A549 (cell line): ENCODE results near the gene EPN3. TPM values are rescaled to one million over a fixed set of nuclear protein-coding genes. Genes with fewer than 3 reads are reported as not detected.

ENCODE experiments used
- ATAC-seq, 2 experiments: fragments of 200-7000 bp in 1 of 2; fragments of >200 bp in 1 of 2; cut with Nextera tagmentation in 1 of 2; cut with Tn5 transposase in 1 of 2; 3 replicates each; pipeline versions ENCODE4 v1.8.0 to v1.9.1; 2018 to 2020; ENCODE audit warnings: mild to moderate bottlenecking in 1 of 2, moderate library complexity in 1 of 2
- CTCF ChIA-PET: fragments of 300-600 bp; sonication (Branson Sonifier 250); formaldehyde crosslinking; extraction: SDS; loops from one replicate; lab custom pipeline; 2021; ENCODE audit warnings: antibody characterized with exemption, inconsistent platforms; lab: Yijun Ruan, JAX
- POLR2A ChIA-PET: fragments of 350-600 bp; formaldehyde crosslinking; extraction: SDS; loops from one replicate; lab custom pipeline; 2021; ENCODE audit warnings: antibody characterized with exemption, inconsistent platforms; lab: Yijun Ruan, JAX
- DNase-seq, 2 experiments: peaks; one replicate each; pipeline versions ENCODE4 v3.0.0 to v3.0.0-alpha.2; 2011 to 2016; ENCODE audit warnings: low read depth in 1 of 2, low spot score in 1 of 2
- FAIRE-seq: peaks from 2 replicates; lab custom pipeline; 2011; peaks lifted over from hg19 to GRCh38; lab: Jason Lieb, UNC
- H3K27ac ChIP-seq, 2 experiments: fragments of >200 bp; sonication (Bioruptor Twin); formaldehyde crosslinking; 3 replicates each; pipeline ENCODE4 v1.5.1; 2016 to 2017
- H3K4me1 ChIP-seq: fragments of >200 bp; sonication (Bioruptor Twin); formaldehyde crosslinking; 3 replicates; pipeline ENCODE4 v1.6.1; 2016
- H3K4me2 ChIP-seq: fragments of >200 bp; sonication (Bioruptor Twin); formaldehyde crosslinking; 3 replicates; pipeline ENCODE4 v1.6.1; 2016
- H3K4me3 ChIP-seq: fragments of >200 bp; sonication (Bioruptor Twin); formaldehyde crosslinking; 3 replicates; pipeline ENCODE4 v1.5.1; 2016
- H3K9me3 ChIP-seq: fragments of >200 bp; sonication (Bioruptor Twin); formaldehyde crosslinking; 3 replicates; pipeline ENCODE4 v1.6.1; 2016
- CBX2 ChIP-seq: fragments of 200-600 bp; sonication (generic); IDR thresholded peaks from 2 replicates; pipeline ENCODE4 v1.6.1; 2016; ENCODE audit warnings: low read depth, mild to moderate bottlenecking, borderline replicate concordance
- CHD2 ChIP-seq: fragments of 150-350 bp; IDR thresholded peaks from 2 replicates; pipeline ENCODE4 v1.6.1; 2014; ENCODE audit warnings: low read length; ENCODE audit not compliant: partially characterized antibody
- ESRRA ChIP-seq: fragments of 150-350 bp; IDR thresholded peaks from 2 replicates; pipeline ENCODE4 v1.6.1; 2014; ENCODE audit warnings: mild to moderate bottlenecking, low read length, borderline replicate concordance
- FOSL2 ChIP-seq, 2 experiments: fragments of 450-650 bp in 1 of 2; fragments of >200 bp in 1 of 2; sonication (Bioruptor Twin) in 1 of 2; formaldehyde crosslinking; IDR thresholded peaks; 2 replicates each; pipeline versions ENCODE4 v1.5.0 to v1.6.1; 2016 to 2020; ENCODE audit warnings: mild to moderate bottlenecking in 1 of 2, moderate library complexity in 1 of 2
- GATA3 ChIP-seq: IDR thresholded peaks from 2 replicates; pipeline ENCODE4 v1.6.1; 2012; ENCODE audit warnings: borderline replicate concordance
- JUN ChIP-seq, 2 experiments: fragments of >200 bp; sonication (Bioruptor Twin); formaldehyde crosslinking; IDR thresholded peaks; 2 replicates in 1 of 2; 3 replicates in 1 of 2; pipeline ENCODE4 v1.6.1; 2016 to 2017
- MAFK ChIP-seq: fragments of 450-650 bp; IDR thresholded peaks from 2 replicates; pipeline ENCODE4 v1.6.1; 2014; ENCODE audit not compliant: partially characterized antibody
- MYC ChIP-seq: IDR thresholded peaks from 2 replicates; pipeline ENCODE4 v1.6.1; 2012; ENCODE audit warnings: mild to moderate bottlenecking, inconsistent platforms, low read length, improper control_type of control experiment, borderline replicate concordance
- NFE2L2 ChIP-seq: fragments of 150-350 bp; conservative IDR thresholded peaks from 2 replicates; pipeline ENCODE4 v1.6.1; 2014; ENCODE audit warnings: low read length
- NPAS2 ChIP-seq: fragments of 250-450 bp; sonication (Bioruptor Pico); IDR thresholded peaks from 2 replicates; pipeline ENCODE4 v1.8.0; 2022; ENCODE audit warnings: mild to moderate bottlenecking, moderate library complexity, borderline replicate concordance
- RCOR1 ChIP-seq: fragments of 150-350 bp; IDR thresholded peaks from 2 replicates; pipeline ENCODE4 v1.6.1; 2014; ENCODE audit warnings: antibody characterized with exemption, low read length, low read depth
- SREBF2 ChIP-seq: fragments of 450-650 bp; IDR thresholded peaks from 2 replicates; pipeline ENCODE4 v1.6.1; 2014; ENCODE audit warnings: mild to moderate bottlenecking, moderate library complexity
- ZFP36 ChIP-seq: fragments of 450-650 bp; IDR thresholded peaks from 2 replicates; pipeline ENCODE4 v1.6.1; 2014; ENCODE audit warnings: borderline replicate concordance; ENCODE audit not compliant: partially characterized antibody
- WGBS: methylation state at CpG from one replicate; pipeline ENCODE4 v1.1.6; 2017; ENCODE audit errors: missing lambda C conversion rate; 5-methylcytosine and 5-hydroxymethylcytosine counted together
- polyA plus RNA-seq, 4 experiments: library from polyadenylated mRNA; depleted of rRNA in 3 of 4; stranded (reverse); fragments of >200 nt; fragmentation: RNase III in 1 of 4; extraction: RNeasy Plus Mini Kit Qiagen cat#74134 plus additional on column Dnase treatment in 1 of 4; gene quantifications; 2 replicates in 3 of 4; 3 replicates in 1 of 4; pipeline ENCODE4 v1.2.3, GENCODE V29; 2011 to 2017
- TF ChIP-seq, protein P1 (sequence below): fragments of >200 bp; sonication (Bioruptor Twin); formaldehyde crosslinking; IDR thresholded peaks from 2 replicates; pipeline ENCODE4 v1.6.1; 2016
- TF ChIP-seq, protein P2 (sequence below): fragments of >200 bp; sonication (Bioruptor Twin); formaldehyde crosslinking; IDR thresholded peaks from 3 replicates; pipeline ENCODE4 v1.5.1; 2016
- TF ChIP-seq, protein P3 (sequence below): fragments of 450-650 bp; IDR thresholded peaks from 2 replicates; pipeline ENCODE4 v1.6.1; 2014; ENCODE audit warnings: antibody characterized with exemption
- TF ChIP-seq, protein P4 (sequence below): fragments of >200 bp; sonication (Bioruptor Twin); formaldehyde crosslinking; IDR thresholded peaks from 3 replicates; pipeline ENCODE4 v1.6.1; 2016

EPN3 gene
- polyA plus RNA-seq, 2 of the 4 experiments (the other 2 are of a cell fraction) = 0.13 to 0.18 TPM

DNA sequence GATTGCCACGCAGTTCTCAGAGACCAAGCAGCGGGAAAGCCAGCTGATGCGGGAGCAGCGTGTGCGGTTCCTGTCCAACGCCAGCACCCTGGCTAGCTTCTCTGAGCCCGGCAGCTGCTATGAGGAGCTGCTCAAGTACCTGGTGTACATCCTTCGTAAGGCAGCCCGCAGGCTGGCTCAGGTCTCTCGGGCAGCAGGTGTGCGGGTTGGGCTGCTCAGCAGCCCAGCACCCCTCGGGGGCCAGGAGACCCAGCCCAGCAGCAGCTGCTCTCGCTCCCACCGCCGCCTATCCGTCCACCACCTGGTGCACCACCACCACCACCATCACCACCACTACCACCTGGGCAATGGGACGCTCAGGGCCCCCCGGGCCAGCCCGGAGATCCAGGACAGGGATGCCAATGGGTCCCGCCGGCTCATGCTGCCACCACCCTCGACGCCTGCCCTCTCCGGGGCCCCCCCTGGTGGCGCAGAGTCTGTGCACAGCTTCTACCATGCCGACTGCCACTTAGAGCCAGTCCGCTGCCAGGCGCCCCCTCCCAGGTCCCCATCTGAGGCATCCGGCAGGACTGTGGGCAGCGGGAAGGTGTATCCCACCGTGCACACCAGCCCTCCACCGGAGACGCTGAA lies 43.2 kb downstream of the EPN3 start:
- POLR2A ChIA-PET = no interaction called here
- no peak for FAIRE-seq

DNA sequence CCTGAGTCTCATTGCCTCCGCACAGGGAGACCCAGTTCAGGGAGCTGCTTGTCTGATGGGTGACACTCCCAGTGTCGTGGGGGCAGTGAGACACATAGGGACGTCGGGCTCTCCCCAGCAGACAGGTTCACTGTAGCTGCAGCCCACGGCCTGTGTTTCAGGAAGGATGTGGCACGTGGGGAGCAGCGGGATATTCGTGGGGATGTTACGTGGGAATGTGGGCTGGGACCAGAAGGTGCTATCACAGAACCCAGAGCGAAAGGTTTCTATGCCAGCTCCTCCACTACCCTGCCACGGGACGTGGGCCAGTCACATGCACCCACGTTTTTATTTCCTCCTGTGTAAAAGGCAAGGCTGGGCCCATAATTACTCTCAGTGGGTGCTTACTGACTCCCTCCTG lies 44.3 kb downstream of the EPN3 start:
- no peak overlapping the region for H3K4me3 ChIP-seq
- ATAC-seq (no peak), FAIRE-seq (no peak), DNase-seq (no peak)
- no peak overlapping the region for H3K27ac ChIP-seq
- ChIA-PET POLR2A (no interaction called here), CTCF (interaction anchor here (1.0 to 4.9 kb wide), 10 partner anchors 8 to 206 kb away, joined by 3 to 24 read pairs (median 6); no protein-coding TSS in a partner anchor)
- TF ChIP-seq CHD2 = no peak
- TF ChIP-seq ESRRA = no peak
- TF ChIP-seq, protein P1, sequence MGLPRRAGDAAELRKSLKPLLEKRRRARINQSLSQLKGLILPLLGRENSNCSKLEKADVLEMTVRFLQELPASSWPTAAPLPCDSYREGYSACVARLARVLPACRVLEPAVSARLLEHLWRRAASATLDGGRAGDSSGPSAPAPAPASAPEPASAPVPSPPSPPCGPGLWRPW = no peak
- TF ChIP-seq NPAS2 = no peak
- no peak for TF ChIP-seq MYC
- no peak for TF ChIP-seq RCOR1
- TF ChIP-seq JUN (IDR thresholded peaks at IDR 0.05) = no peak
- no peak overlapping the region for H3K4me2 ChIP-seq
- H3K9me3 ChIP-seq = no peaks in the 10 kb centered on the region
- H3K4me1 ChIP-seq = no peaks in the 10 kb centered on the region
- 85% methylated on average over 13 of the region's 13 CpGs for WGBS

More for the DNA sequence above, 43.2 kb downstream of the EPN3 start:
- no peak overlapping the region for H3K27ac ChIP-seq
- 92% methylated on average over 28 of the region's 33 CpGs for WGBS
- TF ChIP-seq, protein P2, sequence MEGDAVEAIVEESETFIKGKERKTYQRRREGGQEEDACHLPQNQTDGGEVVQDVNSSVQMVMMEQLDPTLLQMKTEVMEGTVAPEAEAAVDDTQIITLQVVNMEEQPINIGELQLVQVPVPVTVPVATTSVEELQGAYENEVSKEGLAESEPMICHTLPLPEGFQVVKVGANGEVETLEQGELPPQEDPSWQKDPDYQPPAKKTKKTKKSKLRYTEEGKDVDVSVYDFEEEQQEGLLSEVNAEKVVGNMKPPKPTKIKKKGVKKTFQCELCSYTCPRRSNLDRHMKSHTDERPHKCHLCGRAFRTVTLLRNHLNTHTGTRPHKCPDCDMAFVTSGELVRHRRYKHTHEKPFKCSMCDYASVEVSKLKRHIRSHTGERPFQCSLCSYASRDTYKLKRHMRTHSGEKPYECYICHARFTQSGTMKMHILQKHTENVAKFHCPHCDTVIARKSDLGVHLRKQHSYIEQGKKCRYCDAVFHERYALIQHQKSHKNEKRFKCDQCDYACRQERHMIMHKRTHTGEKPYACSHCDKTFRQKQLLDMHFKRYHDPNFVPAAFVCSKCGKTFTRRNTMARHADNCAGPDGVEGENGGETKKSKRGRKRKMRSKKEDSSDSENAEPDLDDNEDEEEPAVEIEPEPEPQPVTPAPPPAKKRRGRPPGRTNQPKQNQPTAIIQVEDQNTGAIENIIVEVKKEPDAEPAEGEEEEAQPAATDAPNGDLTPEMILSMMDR = no peak
- TF ChIP-seq, protein P3, sequence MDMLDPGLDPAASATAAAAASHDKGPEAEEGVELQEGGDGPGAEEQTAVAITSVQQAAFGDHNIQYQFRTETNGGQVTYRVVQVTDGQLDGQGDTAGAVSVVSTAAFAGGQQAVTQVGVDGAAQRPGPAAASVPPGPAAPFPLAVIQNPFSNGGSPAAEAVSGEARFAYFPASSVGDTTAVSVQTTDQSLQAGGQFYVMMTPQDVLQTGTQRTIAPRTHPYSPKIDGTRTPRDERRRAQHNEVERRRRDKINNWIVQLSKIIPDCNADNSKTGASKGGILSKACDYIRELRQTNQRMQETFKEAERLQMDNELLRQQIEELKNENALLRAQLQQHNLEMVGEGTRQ = no peak
- no peak for TF ChIP-seq FOSL2 (IDR thresholded peaks at IDR 0.05)
- no peak for TF ChIP-seq FOSL2 (CRISPR knock-in tag; IDR thresholded peaks at IDR 0.05)
- no peak for TF ChIP-seq MYC
- no peak for TF ChIP-seq CBX2
- no peak for TF ChIP-seq ZFP36
- TF ChIP-seq GATA3 = no peak
- TF ChIP-seq MAFK = no peak
- no peak for TF ChIP-seq NFE2L2
- TF ChIP-seq SREBF2 = no peak
- TF ChIP-seq, protein P4, sequence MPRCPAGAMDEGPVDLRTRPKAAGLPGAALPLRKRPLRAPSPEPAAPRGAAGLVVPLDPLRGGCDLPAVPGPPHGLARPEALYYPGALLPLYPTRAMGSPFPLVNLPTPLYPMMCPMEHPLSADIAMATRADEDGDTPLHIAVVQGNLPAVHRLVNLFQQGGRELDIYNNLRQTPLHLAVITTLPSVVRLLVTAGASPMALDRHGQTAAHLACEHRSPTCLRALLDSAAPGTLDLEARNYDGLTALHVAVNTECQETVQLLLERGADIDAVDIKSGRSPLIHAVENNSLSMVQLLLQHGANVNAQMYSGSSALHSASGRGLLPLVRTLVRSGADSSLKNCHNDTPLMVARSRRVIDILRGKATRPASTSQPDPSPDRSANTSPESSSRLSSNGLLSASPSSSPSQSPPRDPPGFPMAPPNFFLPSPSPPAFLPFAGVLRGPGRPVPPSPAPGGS = no peak
- TF ChIP-seq, all 56 proteins: peak for 0
- H3K4me3 ChIP-seq = no peak overlapping the region
- DNase-seq = no peak
- H3K4me1 ChIP-seq = no peaks in the 10 kb centered on the region
- no peak overlapping the region for H3K4me2 ChIP-seq
- CTCF ChIA-PET = interaction anchor here (0.8 to 5.1 kb wide), 13 partner anchors 9 to 207 kb away, joined by 3 to 24 read pairs (median 5); no protein-coding TSS in a partner anchor
- H3K9me3 ChIP-seq = no peaks in the 10 kb centered on the region
- ATAC-seq = peak; percentile 36 to 62; a peak in 4 of 6 replicates

DNA sequence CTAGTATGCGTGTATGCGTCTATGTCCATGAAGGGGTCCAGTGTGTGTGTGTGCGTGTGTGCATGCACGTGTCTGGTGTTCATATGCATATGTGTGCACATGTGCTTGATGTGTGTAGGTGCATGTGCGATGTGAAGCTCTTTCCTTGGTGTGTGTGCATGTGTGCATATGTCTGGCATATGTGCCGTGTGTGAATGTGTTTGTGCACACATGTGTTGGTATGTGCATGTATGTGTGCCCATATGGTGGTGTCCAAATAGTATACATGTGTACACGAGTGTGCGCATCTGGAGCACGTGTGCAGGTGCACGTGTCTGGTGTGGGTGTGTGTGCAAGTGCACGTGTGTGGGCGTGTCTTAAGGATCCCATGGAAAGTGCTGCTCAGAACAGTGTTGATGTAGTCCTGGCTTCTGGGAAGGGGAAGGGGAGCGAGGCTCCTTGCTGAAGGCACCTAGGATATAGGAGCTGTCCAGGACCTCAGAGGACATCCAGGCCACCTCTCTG lies 45.0 kb downstream of the EPN3 start:
- 88% methylated on average over 13 of the region's 13 CpGs for WGBS
- Histone ChIP-seq H3K9me3 (no peaks in the 10 kb centered on the region), H3K27ac (no peak overlapping the region), H3K4me3 (no peak overlapping the region), H3K4me1 (no peaks in the 10 kb centered on the region), H3K4me2 (no peak overlapping the region)
- FAIRE-seq (no peak), ATAC-seq (no peak), DNase-seq (no peak)
- TF ChIP-seq, protein P4 = no peak
- ChIA-PET POLR2A (no interaction called here), CTCF (interaction anchor here (0.5 to 4.9 kb wide), 12 partner anchors 14 to 206 kb away, joined by 3 to 24 read pairs (median 4); no protein-coding TSS in a partner anchor)
